Endothelial cell (in vitro differentiated cells): ENCODE results near the gene R3HDM2. TPM values are rescaled to one million over a fixed set of nuclear protein-coding genes. Genes with fewer than 3 reads are reported as not detected.

Experiments
- DNase-seq: peaks from one replicate; pipeline ENCODE4 v3.0.0; 2021; ENCODE audit warnings: low spot score
- H3K27ac Mint-ChIP-seq: one replicate; pipeline ENCODE4 v1.8.0; 2021; ENCODE audit warnings: mixed read lengths, inconsistent platforms; ENCODE audit not compliant: unreplicated experiment
- H3K27me3 Mint-ChIP-seq: one replicate; pipeline ENCODE4 v1.8.0; 2021; ENCODE audit warnings: mild to moderate bottlenecking, moderate library complexity, mixed read lengths, inconsistent platforms; ENCODE audit not compliant: unreplicated experiment
- H3K36me3 Mint-ChIP-seq: one replicate; pipeline ENCODE4 v1.8.0; 2021; ENCODE audit warnings: mild to moderate bottlenecking, low read depth, mixed read lengths, inconsistent platforms; ENCODE audit not compliant: unreplicated experiment
- H3K4me1 Mint-ChIP-seq: one replicate; pipeline ENCODE4 v1.8.0; 2021; ENCODE audit warnings: mild to moderate bottlenecking, mixed read lengths, inconsistent platforms; ENCODE audit not compliant: unreplicated experiment
- H3K4me3 Mint-ChIP-seq: one replicate; pipeline ENCODE4 v1.8.0; 2021; ENCODE audit warnings: mild to moderate bottlenecking, mixed read lengths, inconsistent platforms; ENCODE audit not compliant: unreplicated experiment
- H3K9me3 Mint-ChIP-seq: one replicate; pipeline ENCODE4 v1.8.0; 2021; ENCODE audit warnings: mixed read lengths, inconsistent platforms; ENCODE audit not compliant: unreplicated experiment
- CTCF ChIP-seq: fragments of 200-600 bp; sonication (generic); IDR thresholded peaks from one replicate; pipeline ENCODE4 v1.5.0; 2021; ENCODE audit warnings: antibody characterized with exemption; ENCODE audit not compliant: unreplicated experiment
- total RNA-seq: library from RNA; stranded (reverse); fragmentation: NEBNext Ultra II Directional; extraction: Animal tissue kit (Norgen Biotek cat#: 25700); gene quantifications from one replicate; pipeline ENCODE4 v1.2.1, GENCODE V29; 2021; ENCODE audit not compliant: unreplicated experiment

R3HDM2 gene
- total RNA-seq, 1 donor from 2014 or later = 39.4 TPM

GRCh38 chr12:57208631-57209282 is 222.1 kb downstream of the R3HDM2 start:
- Mint-ChIP-seq H3K9me3 (no peaks in the 10 kb centered on the region), H3K4me1 (peaks cover 4% of the 10 kb centered on the region), H3K27ac (no peak overlapping the region), H3K4me3 (no peak overlapping the region), H3K27me3 (peaks cover 8% of the 10 kb centered on the region), H3K36me3 (peaks cover 7% of the 10 kb centered on the region)
- DNase-seq = no peak
- TF ChIP-seq CTCF = no peak

- no peak for TF ChIP-seq CTCF
- H3K36me3 Mint-ChIP-seq = peaks cover 7% of the 10 kb centered on the region
- no peak for DNase-seq
Observed at GRCh38 chr12:57207731-57208630, 222.9 kb downstream of the R3HDM2 start.

DNA sequence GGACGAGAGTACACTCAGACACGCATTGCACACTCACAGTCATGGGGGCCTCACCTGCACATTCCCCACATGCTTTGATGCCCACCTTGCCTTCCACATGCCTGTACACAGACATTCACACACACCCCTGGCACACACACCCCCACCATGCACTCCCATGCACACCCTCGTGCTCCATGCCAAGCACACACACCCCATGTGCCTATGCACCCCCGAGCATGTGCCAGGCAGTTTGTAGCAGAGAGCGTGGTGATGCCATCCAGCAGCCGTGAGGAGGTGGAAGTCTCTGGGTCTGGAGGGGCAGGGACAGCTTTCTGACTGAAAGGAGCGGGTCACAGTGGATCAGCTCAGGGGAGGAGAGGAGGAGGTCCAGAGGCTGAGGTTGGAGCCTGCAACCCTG is 224.9 kb downstream of the R3HDM2 start:
- DNase-seq = no peak
- TF ChIP-seq CTCF = no peak
- Mint-ChIP-seq H3K27me3 (peaks cover 8% of the 10 kb centered on the region), H3K36me3 (peaks cover 10% of the 10 kb centered on the region), H3K9me3 (no peaks in the 10 kb centered on the region), H3K4me3 (peak overlapping the region; percentile 9), H3K4me1 (no peaks in the 10 kb centered on the region), H3K27ac (no peak overlapping the region)

More at GRCh38 chr12:57207731-57208630, 222.9 kb downstream of the R3HDM2 start:
- Mint-ChIP-seq H3K4me1 (no peaks in the 10 kb centered on the region), H3K27ac (no peak overlapping the region), H3K27me3 (peaks cover 4% of the 10 kb centered on the region), H3K9me3 (no peaks in the 10 kb centered on the region), H3K4me3 (no peak overlapping the region)

DNA sequence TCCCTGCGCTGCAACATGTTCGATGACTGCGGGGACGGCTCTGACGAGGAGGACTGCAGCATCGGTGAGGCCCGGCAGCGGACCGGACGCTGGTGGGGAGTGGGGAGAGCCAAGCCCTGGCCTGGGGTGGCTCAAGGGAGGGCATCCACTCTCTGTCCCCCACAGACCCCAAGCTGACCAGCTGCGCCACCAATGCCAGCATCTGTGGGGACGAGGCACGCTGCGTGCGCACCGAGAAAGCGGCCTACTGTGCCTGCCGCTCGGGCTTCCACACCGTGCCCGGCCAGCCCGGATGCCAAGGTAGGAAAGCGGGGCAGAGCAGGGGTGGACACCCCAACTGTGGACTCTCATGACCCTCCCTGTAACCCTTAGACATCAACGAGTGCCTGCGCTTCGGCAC is 225.7 kb downstream of the R3HDM2 start:
- Mint-ChIP-seq H3K27ac (no peak overlapping the region), H3K36me3 (peaks cover 11% of the 10 kb centered on the region), H3K9me3 (no peaks in the 10 kb centered on the region), H3K4me1 (no peaks in the 10 kb centered on the region), H3K4me3 (no peak overlapping the region), H3K27me3 (peaks cover 6% of the 10 kb centered on the region)
- DNase-seq = no peak
- TF ChIP-seq CTCF = no peak

- Mint-ChIP-seq H3K4me1 (no peaks in the 10 kb centered on the region), H3K4me3 (peak overlapping the region; percentile 12), H3K27ac (no peak overlapping the region), H3K36me3 (peaks cover 11% of the 10 kb centered on the region), H3K27me3 (peaks cover 8% of the 10 kb centered on the region), H3K9me3 (no peaks in the 10 kb centered on the region)
- no peak for TF ChIP-seq CTCF
- no peak for DNase-seq
Observed at GRCh38 chr12:57204454-57204853, 226.4 kb downstream of the R3HDM2 start.
